Esophagus squamous epithelium (tissue), 4 donors: ENCODE results near the gene FAM83F.

ENCODE experiments used
- POLR2A ChIP-seq, 4 donors: fragments of 450-650 bp; IDR thresholded peaks; one replicate each; pipeline ENCODE4 v1.6.1; 2017; ENCODE audit warnings: antibody characterized with exemption in 4 of 4, mild to moderate bottlenecking in 4 of 4, moderate library complexity in 3 of 4
- TF ChIP-seq, protein P1 (sequence below), 6 experiments: fragments of 450-650 bp in 4 of 6; fragments of 200-600 bp in 2 of 6; sonication (generic) in 2 of 6; IDR thresholded peaks; one replicate each; pipeline ENCODE4 v1.5.1; 2016 to 2019; ENCODE audit warnings: antibody characterized with exemption in 6 of 6, mild to moderate bottlenecking in 4 of 6, moderate library complexity in 4 of 6

DNA sequence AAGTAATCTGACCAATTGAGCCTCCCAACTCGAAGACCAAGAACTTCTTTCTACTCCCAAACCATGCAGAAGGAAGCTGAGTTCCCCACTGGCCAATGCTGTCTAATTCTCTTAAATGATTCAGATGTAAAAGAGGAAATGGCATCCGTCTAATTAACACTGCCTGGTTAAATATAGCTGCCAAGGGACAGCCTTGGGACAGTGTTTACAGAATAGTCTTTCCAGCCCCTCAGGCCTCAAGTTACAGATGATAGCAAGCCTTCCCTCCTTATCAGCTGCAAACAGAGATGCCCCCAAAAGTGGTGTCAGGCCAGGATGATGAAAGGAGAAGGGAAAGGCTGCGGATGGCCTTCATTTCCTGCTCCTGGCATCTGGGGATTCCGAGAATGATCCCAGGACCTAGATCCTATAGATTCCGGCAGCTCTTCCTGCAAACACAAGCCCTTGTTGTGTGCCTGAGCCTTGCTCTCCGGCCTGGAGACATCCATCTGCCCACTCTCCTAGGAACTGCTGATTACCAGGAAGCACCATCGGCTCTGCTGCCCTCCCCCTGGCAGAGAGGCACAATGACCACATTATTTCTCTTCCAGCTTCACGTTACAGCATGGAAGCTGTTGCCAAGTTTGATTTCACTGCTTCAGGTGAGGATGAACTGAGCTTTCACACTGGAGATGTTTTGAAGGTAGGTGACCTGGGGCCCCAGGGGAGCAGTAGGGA lies 48.1 kb upstream of the FAM83F start:
- TF ChIP-seq, protein P1, sequence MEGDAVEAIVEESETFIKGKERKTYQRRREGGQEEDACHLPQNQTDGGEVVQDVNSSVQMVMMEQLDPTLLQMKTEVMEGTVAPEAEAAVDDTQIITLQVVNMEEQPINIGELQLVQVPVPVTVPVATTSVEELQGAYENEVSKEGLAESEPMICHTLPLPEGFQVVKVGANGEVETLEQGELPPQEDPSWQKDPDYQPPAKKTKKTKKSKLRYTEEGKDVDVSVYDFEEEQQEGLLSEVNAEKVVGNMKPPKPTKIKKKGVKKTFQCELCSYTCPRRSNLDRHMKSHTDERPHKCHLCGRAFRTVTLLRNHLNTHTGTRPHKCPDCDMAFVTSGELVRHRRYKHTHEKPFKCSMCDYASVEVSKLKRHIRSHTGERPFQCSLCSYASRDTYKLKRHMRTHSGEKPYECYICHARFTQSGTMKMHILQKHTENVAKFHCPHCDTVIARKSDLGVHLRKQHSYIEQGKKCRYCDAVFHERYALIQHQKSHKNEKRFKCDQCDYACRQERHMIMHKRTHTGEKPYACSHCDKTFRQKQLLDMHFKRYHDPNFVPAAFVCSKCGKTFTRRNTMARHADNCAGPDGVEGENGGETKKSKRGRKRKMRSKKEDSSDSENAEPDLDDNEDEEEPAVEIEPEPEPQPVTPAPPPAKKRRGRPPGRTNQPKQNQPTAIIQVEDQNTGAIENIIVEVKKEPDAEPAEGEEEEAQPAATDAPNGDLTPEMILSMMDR (IDR thresholded peaks at IDR 0.05), result no peak
- TF ChIP-seq POLR2A (IDR thresholded peaks at IDR 0.05), result no peak
